GM21576 (cell line): ENCODE data around the gene LRRC52.

Source experiments
- ATAC-seq: cut with Tn5 transposase; IDR thresholded peaks from one replicate; pipeline ENCODE4 v1.9.1; 2021; ENCODE audit warnings: mild to moderate bottlenecking, moderate library complexity; ENCODE audit not compliant: unreplicated experiment

The LRRC52 gene

GRCh38 chr1:165543532-165544438 lies at the start of gene LRRC52:
TSS of gene LRRC52 (plus strand) at chr1:165544000. CDS start at chr1:165544297, 297 bp downstream.
- no peak for ATAC-seq

- ATAC-seq: no peak
Measured at GRCh38 chr1:165494949-165495857, 48.6 kb upstream of the LRRC52 start.

- no peak for ATAC-seq
Measured at GRCh38 chr1:165495858-165496205, 48.0 kb upstream of the LRRC52 start.

- ATAC-seq: no peak
Measured at GRCh38 chr1:165496501-165496900, 47.3 kb upstream of the LRRC52 start.

GRCh38 chr1:165497069-165498013 lies 46.5 kb upstream of the LRRC52 start:
- no peak for ATAC-seq

- ATAC-seq: no peak
Measured at GRCh38 chr1:165501330-165501969, 42.4 kb upstream of the LRRC52 start.

- no peak for ATAC-seq
Measured at GRCh38 chr1:165501970-165502348, 41.8 kb upstream of the LRRC52 start.

GRCh38 chr1:165507570-165507969 lies 36.2 kb upstream of the LRRC52 start:
- ATAC-seq: no peak

- no peak for ATAC-seq
Measured at GRCh38 chr1:165508291-165508690, 35.5 kb upstream of the LRRC52 start.

- ATAC-seq: no peak
Measured at GRCh38 chr1:165512816-165513215, 31.0 kb upstream of the LRRC52 start.

- ATAC-seq: no peak
Measured at GRCh38 chr1:165516469-165516868, 27.3 kb upstream of the LRRC52 start.

GRCh38 chr1:165520646-165521045 lies 23.2 kb upstream of the LRRC52 start:
- ATAC-seq: no peak

GRCh38 chr1:165524639-165525285 lies 19.0 kb upstream of the LRRC52 start:
- no peak for ATAC-seq

- no peak for ATAC-seq
Measured at GRCh38 chr1:165525708-165526107, 18.1 kb upstream of the LRRC52 start.

- ATAC-seq: no peak
Measured at GRCh38 chr1:165527251-165528007, 16.4 kb upstream of the LRRC52 start.

GRCh38 chr1:165531021-165531420 lies 12.8 kb upstream of the LRRC52 start:
- no peak for ATAC-seq

- ATAC-seq: no peak
Measured at GRCh38 chr1:165532053-165532452, 11.7 kb upstream of the LRRC52 start.

GRCh38 chr1:165533254-165533653 lies 10.5 kb upstream of the LRRC52 start:
- no peak for ATAC-seq

- no peak for ATAC-seq
Measured at GRCh38 chr1:165536016-165536415, 7.8 kb upstream of the LRRC52 start.
